HepG2 (cell line): ENCODE results near the gene FSTL1. TPM values are rescaled to one million over a fixed set of nuclear protein-coding genes. Genes with fewer than 3 reads are reported as not detected.

Experiments
- ATAC-seq: fragments of 200-7000 bp; cut with Tn5 transposase; 3 replicates; pipeline ENCODE4 v1.9.1; 2020; ENCODE audit warnings: mild to moderate bottlenecking, moderate library complexity
- BruUV-seq: library from RNA; stranded (reverse); fragments of 400-500 nt; replicated peaks from 2 replicates; lab custom pipeline; 2021; lab: Mats Ljungman, UMichigan
- CTCF ChIA-PET: fragments of 300-600 bp; formaldehyde crosslinking; extraction: SDS; loops from one replicate; lab custom pipeline; 2021; ENCODE audit warnings: low total read pairs, inconsistent platforms, low intra/inter-chr PET ratio; lab: Yijun Ruan, JAX
- POLR2A ChIA-PET: fragments of 350-600 bp; sonication (Branson Sonifier 250); formaldehyde crosslinking; loops from one replicate; lab custom pipeline; 2020; ENCODE audit warnings: antibody characterized with exemption, inconsistent platforms; lab: Yijun Ruan, JAX
- DNase-seq: peaks from one replicate; pipeline ENCODE4 v3.0.0-alpha.2; 2015; ENCODE audit warnings: low spot score
- FAIRE-seq: peaks from 3 replicates; lab custom pipeline; 2011; peaks lifted over from hg19 to GRCh38; lab: Jason Lieb, UNC
- H2AFZ ChIP-seq: one replicate; pipeline ENCODE4 v1.6.1; 2011; ENCODE audit warnings: low read length, inconsistent platforms
- H3K27ac ChIP-seq: fragments of 300-600 bp; 3 replicates; pipeline ENCODE4 v1.8.0; 2011; ENCODE audit warnings: mixed run types, mild to moderate bottlenecking, mixed read lengths, low read length, inconsistent platforms; ENCODE audit not compliant: insufficient read depth; ENCODE audit errors: extremely low read length
- H3K27me3 ChIP-seq, 2 experiments: fragments of 200-600 bp in 1 of 2; 2 replicates in 1 of 2; 3 replicates in 1 of 2; pipeline versions ENCODE4 v1.6.0 to v1.8.0; 2011; ENCODE audit warnings: low read length in 2 of 2, mild to moderate bottlenecking in 2 of 2, moderate library complexity in 2 of 2, inconsistent platforms in 1 of 2; ENCODE audit not compliant: insufficient read depth in 2 of 2, control insufficient read depth in 1 of 2
- H3K36me3 ChIP-seq, 2 experiments: fragments of 200-600 bp in 1 of 2; replicated peaks in 1 of 2; 2 replicates in 1 of 2; 3 replicates in 1 of 2; pipeline versions ENCODE4 v1.5.1 to v1.8.0; 2011; ENCODE audit warnings: low read length in 2 of 2, inconsistent platforms in 1 of 2; ENCODE audit not compliant: insufficient read depth in 2 of 2, control insufficient read depth in 1 of 2
- H3K4me1 ChIP-seq: 2 replicates; pipeline ENCODE4 v1.5.1; 2012; ENCODE audit warnings: low read length, inconsistent platforms; ENCODE audit not compliant: insufficient read depth
- H3K4me2 ChIP-seq: 2 replicates; pipeline ENCODE4 v1.6.0; 2011; ENCODE audit warnings: low read depth, low read length, inconsistent platforms
- H3K4me3 ChIP-seq, 3 experiments: fragments of 200-600 bp in 1 of 3; sonication (generic), shearing (Covaris generic) in 1 of 3; replicated peaks in 1 of 3; 2 replicates each; pipeline ENCODE4 v1.5.1; 2011 to 2016; ENCODE audit warnings: low read length in 3 of 3, inconsistent platforms in 2 of 3, low read depth in 2 of 3, mild to moderate bottlenecking in 2 of 3, control low read depth in 1 of 3, mixed read lengths in 1 of 3; ENCODE audit not compliant: insufficient read depth in 1 of 3
- H3K79me2 ChIP-seq: one replicate; pipeline ENCODE4 v1.6.1; 2011; ENCODE audit warnings: low read length, inconsistent platforms; ENCODE audit not compliant: insufficient read depth
- H3K9ac ChIP-seq: 2 replicates; pipeline ENCODE4 v1.6.0; 2011; ENCODE audit warnings: mild to moderate bottlenecking, low read depth, low read length, inconsistent platforms; ENCODE audit not compliant: insufficient read depth
- H3K9me3 ChIP-seq: 2 replicates; pipeline ENCODE4 v1.5.1; 2012; ENCODE audit warnings: mild to moderate bottlenecking, low read length
- H4K20me1 ChIP-seq: 2 replicates; pipeline ENCODE4 v1.6.0; 2011; ENCODE audit warnings: inconsistent platforms, mild to moderate bottlenecking, low read length, moderate library complexity; ENCODE audit not compliant: insufficient read depth
- GRHL1 ChIP-seq: sonication (generic); formaldehyde crosslinking; conservative IDR thresholded peaks from 2 replicates; pipeline ENCODE4 v1.8.0; 2022; ENCODE audit warnings: missing genetic modification reagents
- STAG1 ChIP-seq: sonication (generic); formaldehyde crosslinking; IDR thresholded peaks from 2 replicates; pipeline ENCODE4 v1.4.0; 2020; ENCODE audit warnings: missing genetic modification reagents
- TAF15 ChIP-seq: fragments of 200-400 bp; formaldehyde crosslinking; IDR thresholded peaks from one replicate; pipeline ENCODE4 v1.6.1; 2018; ENCODE audit warnings: mild to moderate bottlenecking, low read depth, low read length; ENCODE audit not compliant: poor library complexity, severe bottlenecking
- ZBTB44 ChIP-seq: sonication (generic); formaldehyde crosslinking; IDR thresholded peaks from 2 replicates; pipeline ENCODE4 v1.4.0; 2020; ENCODE audit warnings: missing genetic modification reagents
- ZBTB7A ChIP-seq: sonication (generic); formaldehyde crosslinking; IDR thresholded peaks from 2 replicates; pipeline ENCODE4 v1.8.0; 2022; ENCODE audit warnings: mild to moderate bottlenecking, missing genetic modification reagents
- ZC3H4 ChIP-seq: sonication (generic); formaldehyde crosslinking; IDR thresholded peaks from 2 replicates; pipeline ENCODE4 v1.4.0; 2020; ENCODE audit warnings: missing genetic modification reagents, borderline replicate concordance
- ZNF280D ChIP-seq: sonication (generic); formaldehyde crosslinking; IDR thresholded peaks from 2 replicates; pipeline ENCODE4 v1.5.1; 2020; ENCODE audit warnings: mild to moderate bottlenecking, missing genetic modification reagents
- WGBS: methylation state at CpG from one replicate; pipeline ENCODE4 v1.1.6; 2017; ENCODE audit warnings: low lambda C conversion rate; 5-methylcytosine and 5-hydroxymethylcytosine counted together
- in situ Hi-C: cut with HindIII; loops from 2 replicates; pipeline ENCODE4 v1.10.0; 2017; ENCODE audit warnings: low pct_unique_long_range_greater_than_20kb; ENCODE audit not compliant: extremely low pct_ligation_motif_present
- intact Hi-C: fragments of 100-400 bp; cut with micrococcal nuclease; formaldehyde crosslinking; loops from one replicate; pipeline ENCODE4 v1.10.0; 2022; ENCODE audit not compliant: unreplicated experiment
- polyA plus RNA-seq, 8 experiments: library from polyadenylated mRNA; depleted of rRNA in 3 of 8; stranded (reverse) in 7 of 8; unstranded in 1 of 8; fragments of >200 nt; fragmentation: Illumina TruSeq in 4 of 8; extraction: Trizol in 4 of 8; gene quantifications; 2 replicates each; pipeline versions ENCODE4 v1.2.1 to v1.2.3, GENCODE V29; 2011 to 2016; ENCODE audit warnings: low read depth in 4 of 8, missing spikeins in 1 of 8, mixed read lengths in 1 of 8; ENCODE audit not compliant: insufficient read depth in 1 of 8
- total RNA-seq, 5 experiments: library from RNA; depleted of rRNA; stranded (reverse); fragments of >200 nt; fragmentation: Illumina TruSeq; extraction: Trizol; gene quantifications; 2 replicates each; pipeline ENCODE4 v1.2.3, GENCODE V29; 2016; ENCODE audit warnings: low read depth in 1 of 5

The FSTL1 gene
- total and polyA plus RNA-seq, 2 of the 13 experiments (the other 11 are each of a cell fraction or from before 2014, with no cell fraction given) = 0.07 to 0.29 TPM

- Histone ChIP-seq H3K36me3 (no peaks in the 10 kb centered on the region), H3K4me2 (no peak overlapping the region), H2AFZ (no peak overlapping the region), H3K79me2 (no peaks in the 10 kb centered on the region), H3K9ac (no peak overlapping the region), H3K4me3 (no peak overlapping the region), H4K20me1 (no peaks in the 10 kb centered on the region), H3K9me3 (no peaks in the 10 kb centered on the region), H3K27ac (no peak overlapping the region), H3K4me1 (peaks cover 8% of the 10 kb centered on the region), H3K27me3 (no peaks in the 10 kb centered on the region)
- ChIA-PET POLR2A (no interaction called here), CTCF (no interaction called here)
- in situ Hi-C loops = no loop called here
- FAIRE-seq (no peak), DNase-seq (no peak), ATAC-seq (no peak)
- TF ChIP-seq GRHL1 (CRISPR knock-in tag) = no peak
- no peak for TF ChIP-seq TAF15
- TF ChIP-seq ZNF280D = no peak
- TF ChIP-seq ZBTB7A (CRISPR knock-in tag) = no peak
- TF ChIP-seq STAG1 (CRISPR knock-in tag) = no peak
- TF ChIP-seq ZC3H4 (CRISPR knock-in tag) = no peak
- no peak for TF ChIP-seq ZBTB44 (CRISPR knock-in tag)
- WGBS = 69% methylated on average over 3 of the region's 3 CpGs
- BruUV-seq = no TSS peak
- intact Hi-C loops = no loop called here
Measured at GRCh38 chr3:120368172-120368571, 82.6 kb downstream of the FSTL1 start.
